Measurements from ENCODE around the gene MMP8. TPM values are rescaled to one million over a fixed set of nuclear protein-coding genes. Genes with fewer than 3 reads are reported as not detected.

MMP8 gene, protein sequence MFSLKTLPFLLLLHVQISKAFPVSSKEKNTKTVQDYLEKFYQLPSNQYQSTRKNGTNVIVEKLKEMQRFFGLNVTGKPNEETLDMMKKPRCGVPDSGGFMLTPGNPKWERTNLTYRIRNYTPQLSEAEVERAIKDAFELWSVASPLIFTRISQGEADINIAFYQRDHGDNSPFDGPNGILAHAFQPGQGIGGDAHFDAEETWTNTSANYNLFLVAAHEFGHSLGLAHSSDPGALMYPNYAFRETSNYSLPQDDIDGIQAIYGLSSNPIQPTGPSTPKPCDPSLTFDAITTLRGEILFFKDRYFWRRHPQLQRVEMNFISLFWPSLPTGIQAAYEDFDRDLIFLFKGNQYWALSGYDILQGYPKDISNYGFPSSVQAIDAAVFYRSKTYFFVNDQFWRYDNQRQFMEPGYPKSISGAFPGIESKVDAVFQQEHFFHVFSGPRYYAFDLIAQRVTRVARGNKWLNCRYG
- total RNA-seq (under 1 TPM in 2 of 4 donors, not detected in 2; 0.12 to 0.59 TPM), polyA plus RNA-seq (under 1 TPM; 0.03 to 0.04 (median 0.04) TPM)
- long read RNA-seq, donor 1 = 0 reads
- long read RNA-seq, donor 2 = 0 reads

DNA sequence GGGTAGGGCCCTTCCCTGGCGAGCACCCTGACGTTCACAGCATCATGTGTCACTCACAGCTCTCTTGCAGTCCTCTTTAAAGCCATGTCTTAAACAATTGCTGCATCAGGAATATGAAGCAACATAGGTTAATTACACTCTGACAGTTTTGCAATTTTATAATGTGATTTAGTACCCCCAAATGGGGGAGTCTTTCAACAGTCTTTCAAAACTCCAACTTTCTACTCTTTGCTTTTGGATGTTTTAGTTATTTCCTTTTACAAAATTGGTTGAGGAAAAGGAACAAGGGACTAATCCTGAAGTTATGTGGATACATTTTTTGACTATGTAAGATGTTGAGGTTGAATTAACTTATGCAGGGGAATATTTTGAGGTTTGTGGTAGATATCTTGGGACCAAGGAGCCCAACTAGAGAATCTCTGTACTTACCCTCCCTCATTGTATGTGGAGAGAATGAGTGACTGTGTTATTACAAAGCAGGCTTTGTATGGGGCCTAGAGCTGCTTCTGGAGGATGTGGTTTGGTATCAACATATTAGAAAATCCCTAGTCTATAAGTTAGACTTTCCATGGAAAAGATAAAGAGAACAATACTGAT is at the start of gene MMP8:
MMP8 (minus strand) TSS at position 51 of the 597 bp plus-strand sequence. CDS start 99 bp downstream, outside the sequence.
- no peak for ATAC-seq
- no peak within 1 kb of the TSS for H3K4me3 ChIP-seq
- H3K27ac ChIP-seq = no peak within 1 kb of the TSS
- H3K27me3 ChIP-seq (ENCODE audit: insufficient read depth in 3 of 3, low read length in 2 of 3) = no peaks in the 10 kb centered on the region
- intact Hi-C loops (cut with DNase I) = no loop called here
- no peaks in the 10 kb centered on the region for H3K36me3 ChIP-seq (ENCODE audit: insufficient read depth in 1 of 2, low read depth in 1 of 2)
- DNase-seq = no peak
- no peaks in the 10 kb centered on the region for H3K4me1 ChIP-seq
- 27 to 36% (median 35%) methylated on average over 2 of the region's 2 CpGs for WGBS, 3 donors
- TF ChIP-seq, protein P1, sequence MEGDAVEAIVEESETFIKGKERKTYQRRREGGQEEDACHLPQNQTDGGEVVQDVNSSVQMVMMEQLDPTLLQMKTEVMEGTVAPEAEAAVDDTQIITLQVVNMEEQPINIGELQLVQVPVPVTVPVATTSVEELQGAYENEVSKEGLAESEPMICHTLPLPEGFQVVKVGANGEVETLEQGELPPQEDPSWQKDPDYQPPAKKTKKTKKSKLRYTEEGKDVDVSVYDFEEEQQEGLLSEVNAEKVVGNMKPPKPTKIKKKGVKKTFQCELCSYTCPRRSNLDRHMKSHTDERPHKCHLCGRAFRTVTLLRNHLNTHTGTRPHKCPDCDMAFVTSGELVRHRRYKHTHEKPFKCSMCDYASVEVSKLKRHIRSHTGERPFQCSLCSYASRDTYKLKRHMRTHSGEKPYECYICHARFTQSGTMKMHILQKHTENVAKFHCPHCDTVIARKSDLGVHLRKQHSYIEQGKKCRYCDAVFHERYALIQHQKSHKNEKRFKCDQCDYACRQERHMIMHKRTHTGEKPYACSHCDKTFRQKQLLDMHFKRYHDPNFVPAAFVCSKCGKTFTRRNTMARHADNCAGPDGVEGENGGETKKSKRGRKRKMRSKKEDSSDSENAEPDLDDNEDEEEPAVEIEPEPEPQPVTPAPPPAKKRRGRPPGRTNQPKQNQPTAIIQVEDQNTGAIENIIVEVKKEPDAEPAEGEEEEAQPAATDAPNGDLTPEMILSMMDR (IDR thresholded peaks at IDR 0.05) = no peak
- H3K9me3 ChIP-seq = no peaks in the 10 kb centered on the region

- DNase-seq = no peak
- Histone ChIP-seq H3K27me3 (ENCODE audit: insufficient read depth in 3 of 3, low read length in 2 of 3) (no peaks in the 10 kb centered on the region), H3K4me3 (no peak overlapping the region), H3K36me3 (ENCODE audit: insufficient read depth in 1 of 2, low read depth in 1 of 2) (no peaks in the 10 kb centered on the region), H3K27ac (no peak overlapping the region), H3K4me1 (no peaks in the 10 kb centered on the region), H3K9me3 (no peaks in the 10 kb centered on the region)
- no peak for ATAC-seq
- intact Hi-C loops (cut with DNase I) = no loop called here
- 60 to 67% (median 62%) methylated on average over 4 of the region's 4 CpGs for WGBS, 3 donors
- TF ChIP-seq, protein P1 (IDR thresholded peaks at IDR 0.05) = no peak
These were observed 48.6 kb upstream of the MMP8 start for GRCh38 chr11:102773386-102773785.

DNA sequence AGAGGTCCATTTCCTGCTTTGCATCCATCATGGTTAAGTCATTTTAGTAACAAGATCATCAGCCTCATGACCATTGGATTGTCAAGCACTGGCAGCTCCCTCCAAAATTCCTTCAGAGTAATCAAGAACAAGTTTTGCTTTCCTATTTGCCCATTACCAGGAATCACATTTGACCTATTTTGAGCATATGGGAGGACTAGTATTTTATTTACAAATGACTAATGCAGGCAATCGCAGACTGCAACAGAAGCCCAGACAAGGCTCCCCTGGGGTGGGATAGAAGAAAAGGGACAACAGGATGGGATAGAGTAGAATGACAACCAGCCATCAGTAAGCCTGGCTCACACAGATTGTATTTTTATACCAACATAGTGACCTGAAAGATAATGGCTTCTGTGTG is 46.6 kb upstream of the MMP8 start:
- Histone ChIP-seq H3K36me3 (ENCODE audit: insufficient read depth in 1 of 2, low read depth in 1 of 2) (no peaks in the 10 kb centered on the region), H3K9me3 (no peaks in the 10 kb centered on the region), H3K4me3 (no peak overlapping the region), H3K27ac (no peak overlapping the region), H3K27me3 (ENCODE audit: insufficient read depth in 3 of 3, low read length in 2 of 3) (no peaks in the 10 kb centered on the region), H3K4me1 (no peaks in the 10 kb centered on the region)
- WGBS, 3 donors = 58 to 79% (median 65%) methylated on average over 1 of the region's 1 CpG
- intact Hi-C loops (cut with DNase I) = no loop called here
- no peak for DNase-seq
- TF ChIP-seq, protein P1 (IDR thresholded peaks at IDR 0.05) = no peak
- no peak for ATAC-seq

- no peak overlapping the region for H3K4me3 ChIP-seq
- H3K4me1 ChIP-seq = no peaks in the 10 kb centered on the region
- H3K27ac ChIP-seq = no peak overlapping the region
- H3K9me3 ChIP-seq = no peaks in the 10 kb centered on the region
- H3K27me3 ChIP-seq (ENCODE audit: insufficient read depth in 3 of 3, low read length in 2 of 3) = no peaks in the 10 kb centered on the region
- ATAC-seq = no peak
- intact Hi-C loops (cut with DNase I) = no loop called here
- DNase-seq = no peak
- H3K36me3 ChIP-seq (ENCODE audit: insufficient read depth in 1 of 2, low read depth in 1 of 2) = no peaks in the 10 kb centered on the region
- TF ChIP-seq, protein P1 (IDR thresholded peaks at IDR 0.05) = no peak
These were observed 45.4 kb upstream of the MMP8 start for GRCh38 chr11:102770191-102770590.

Measured in psoas muscle (tissue), 8 donors.